Renal cortex interstitium (tissue), 11 donors: ENCODE measurements around the gene CXCL8. TPM values are rescaled to one million over a fixed set of nuclear protein-coding genes. Genes with fewer than 3 reads are reported as not detected.

Experiments
- DNase-seq, 11 donors: peaks; one replicate each; pipeline ENCODE4 v3.0.0-alpha.2; 2013; ENCODE audit warnings: low read depth in 9 of 11, low spot score in 4 of 11; ENCODE audit errors: extremely low read depth in 1 of 11
- polyA plus RNA-seq, 3 donors: library from polyadenylated mRNA; unstranded; fragments of 120-200 nt; gene quantifications; one replicate each; pipeline ENCODE4 v1.2.1, GENCODE V29; 2013; ENCODE audit not compliant: insufficient read length in 3 of 3

Gene CXCL8
- polyA plus RNA-seq, 3 donors, result 0.57 to 4.3 (median 1.4) TPM

GRCh38 chr4:73711989-73712388, 28.4 kb upstream of the CXCL8 start:
- no peak for DNase-seq

GRCh38 chr4:73713650-73714049, 26.7 kb upstream of the CXCL8 start:
- no peak for DNase-seq

DNA sequence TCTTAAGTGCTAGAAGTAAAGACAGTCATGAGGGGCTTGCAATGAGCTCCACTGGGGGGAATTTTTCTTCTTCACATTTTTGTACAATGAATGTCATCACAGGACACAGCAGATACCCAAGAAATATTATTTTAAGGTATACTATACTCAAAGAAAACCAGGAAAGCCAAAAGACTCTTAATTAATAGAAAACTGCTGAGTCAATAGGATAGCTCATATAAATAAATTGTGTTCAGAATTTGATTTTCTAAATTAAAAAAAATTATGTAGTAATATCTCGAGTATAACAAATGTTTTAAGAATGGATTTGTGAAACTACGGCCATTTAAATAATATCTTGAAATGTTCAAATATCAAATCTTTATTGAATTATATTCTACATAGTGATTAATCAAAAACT, 25.7 kb upstream of the CXCL8 start:
- DNase-seq, result no peak

GRCh38 chr4:73715659-73716058, 24.7 kb upstream of the CXCL8 start:
- DNase-seq, result no peak

- no peak for DNase-seq
These were observed 21.7 kb upstream of the CXCL8 start for GRCh38 chr4:73718375-73719373.

DNA sequence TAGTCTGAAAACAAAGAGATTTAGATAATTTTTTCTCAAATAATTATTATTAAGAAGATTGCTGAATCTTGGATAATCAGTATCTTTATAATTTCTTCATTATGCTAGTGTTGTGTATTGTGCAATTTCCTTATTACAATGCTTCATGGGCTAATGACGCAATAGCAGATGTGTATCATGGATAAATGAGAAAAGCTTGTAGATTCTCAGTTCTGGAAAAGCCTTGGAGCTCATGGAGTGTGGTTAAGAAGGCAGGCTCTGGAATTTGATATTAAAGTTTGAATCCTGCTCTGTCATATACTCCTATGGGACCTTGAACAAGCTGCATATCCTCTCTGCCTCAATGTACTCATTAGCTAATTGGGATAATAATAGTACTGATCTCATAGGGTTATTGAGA, 18.9 kb upstream of the CXCL8 start:
- no peak for DNase-seq

- DNase-seq, result no peak
These were observed 18.5 kb upstream of the CXCL8 start for GRCh38 chr4:73721909-73722308.

DNA sequence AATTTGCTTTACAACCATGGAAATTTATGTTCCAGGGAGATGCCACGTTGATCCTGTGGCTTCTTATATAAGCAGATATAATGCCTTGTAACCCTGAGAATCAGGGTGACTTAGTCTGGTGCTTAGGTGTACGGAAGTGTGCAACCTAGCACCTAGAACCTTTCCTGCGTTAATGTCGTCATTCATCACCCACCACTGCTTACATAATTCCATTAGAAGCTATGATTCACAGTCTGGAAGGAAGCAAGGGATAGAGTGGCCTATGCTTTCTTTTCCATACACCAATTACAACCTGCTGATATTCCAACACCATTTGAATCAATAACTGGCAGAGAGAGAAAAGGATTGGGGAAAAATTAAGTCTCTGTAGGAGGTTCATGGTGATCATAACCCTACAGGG, 17.3 kb upstream of the CXCL8 start:
- DNase-seq, result no peak

DNA sequence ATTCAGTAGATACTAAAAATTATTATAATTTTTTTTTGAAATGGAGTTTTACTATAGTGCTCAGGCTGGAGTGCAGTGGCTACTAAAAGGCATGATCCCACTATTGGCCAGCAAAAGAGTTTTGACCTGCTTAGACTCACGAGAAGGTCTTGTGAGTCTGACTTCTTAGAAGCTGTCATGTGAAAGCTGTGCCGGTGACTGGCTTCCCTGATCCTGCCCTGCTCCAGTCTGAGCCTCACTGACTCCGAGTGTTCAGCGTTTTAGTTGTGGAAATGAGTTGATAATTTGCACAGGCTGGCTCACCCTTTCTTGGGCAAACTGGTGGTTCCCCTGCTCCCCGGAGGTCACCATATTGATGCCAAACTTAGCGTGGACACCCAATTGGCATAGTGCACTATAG, 16.4 kb upstream of the CXCL8 start:
- no peak for DNase-seq

DNA sequence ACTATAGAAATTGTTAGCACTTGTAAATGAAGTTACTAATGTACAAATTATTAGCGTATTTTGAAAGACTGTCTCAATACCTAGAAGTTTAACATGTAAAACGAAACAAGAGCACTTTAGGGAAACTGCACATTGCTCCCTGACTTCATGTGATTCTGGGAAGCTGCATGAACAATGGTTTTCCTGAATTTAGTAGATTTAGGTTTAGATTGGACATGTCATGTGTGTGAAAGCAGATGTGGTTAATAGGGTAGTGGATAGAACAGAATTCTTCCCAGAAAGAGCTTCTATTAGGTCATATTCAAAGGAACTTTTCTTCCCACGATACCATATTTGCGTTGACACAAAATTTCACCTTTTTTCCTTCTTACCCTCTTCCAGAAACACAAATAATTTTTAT, 14.9 kb upstream of the CXCL8 start:
- no peak for DNase-seq

GRCh38 chr4:73725985-73726384, 14.4 kb upstream of the CXCL8 start:
- DNase-seq, result no peak

DNA sequence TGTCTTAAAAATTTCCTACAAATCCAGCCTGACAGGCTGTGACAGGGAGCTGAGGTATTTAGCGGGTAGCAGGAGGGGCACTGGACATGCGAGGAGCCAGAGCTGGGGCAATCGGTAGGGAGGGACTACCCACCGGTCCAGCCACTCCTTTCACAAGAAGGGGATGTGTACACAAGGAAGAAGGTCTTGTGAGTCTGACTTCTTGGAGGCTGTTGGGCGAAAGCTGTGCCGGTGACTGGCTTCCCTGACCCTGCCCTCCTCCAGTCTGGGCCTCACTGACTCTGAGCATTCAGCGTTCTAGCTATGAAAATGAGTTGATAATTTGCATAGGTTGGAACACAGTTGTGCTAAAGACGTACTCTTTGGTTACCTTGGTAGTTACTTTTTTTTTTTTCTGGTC, 12.7 kb upstream of the CXCL8 start:
- DNase-seq, result no peak

DNA sequence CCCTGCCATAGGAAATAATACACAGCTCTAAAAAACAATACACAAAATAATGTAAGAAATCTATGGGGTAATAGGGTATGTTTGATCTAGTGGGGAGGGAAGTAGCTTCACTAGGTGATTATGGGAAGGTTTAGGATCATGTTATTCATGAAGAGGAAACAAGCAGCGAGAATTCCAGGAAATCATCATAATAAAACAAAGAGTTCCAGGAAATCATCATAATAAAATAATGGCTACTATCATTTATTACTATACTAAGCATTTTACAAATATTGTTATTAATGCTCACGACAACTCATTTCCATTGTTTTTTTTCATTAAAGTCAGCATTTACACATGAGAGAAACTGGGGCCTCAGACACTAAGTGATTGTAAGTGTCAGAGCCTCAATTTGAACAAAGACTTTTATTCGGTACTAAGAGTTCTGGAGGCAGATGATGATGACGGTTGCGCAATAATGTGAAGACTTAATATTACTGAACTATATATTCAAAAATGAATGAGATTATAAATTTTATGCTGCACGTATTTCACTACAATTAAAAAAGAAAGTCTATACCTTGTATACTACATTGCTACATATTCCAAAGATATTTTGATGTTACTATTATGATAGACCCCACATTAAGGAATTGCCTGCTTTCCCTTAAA, 12.2 kb upstream of the CXCL8 start:
- no peak for DNase-seq

- DNase-seq, result peak in 10 of 11 donors; percentile 5 to 53 (median 32)
These were observed 10.7 kb upstream of the CXCL8 start for GRCh38 chr4:73729534-73730165.

GRCh38 chr4:73730292-73730691, 10.1 kb upstream of the CXCL8 start:
- DNase-seq, result no peak

- no peak for DNase-seq
These were observed 9.5 kb upstream of the CXCL8 start for GRCh38 chr4:73730867-73731266.

GRCh38 chr4:73731968-73732610, 8.3 kb upstream of the CXCL8 start:
- DNase-seq, result no peak

GRCh38 chr4:73732759-73733431, 7.5 kb upstream of the CXCL8 start:
- no peak for DNase-seq

DNA sequence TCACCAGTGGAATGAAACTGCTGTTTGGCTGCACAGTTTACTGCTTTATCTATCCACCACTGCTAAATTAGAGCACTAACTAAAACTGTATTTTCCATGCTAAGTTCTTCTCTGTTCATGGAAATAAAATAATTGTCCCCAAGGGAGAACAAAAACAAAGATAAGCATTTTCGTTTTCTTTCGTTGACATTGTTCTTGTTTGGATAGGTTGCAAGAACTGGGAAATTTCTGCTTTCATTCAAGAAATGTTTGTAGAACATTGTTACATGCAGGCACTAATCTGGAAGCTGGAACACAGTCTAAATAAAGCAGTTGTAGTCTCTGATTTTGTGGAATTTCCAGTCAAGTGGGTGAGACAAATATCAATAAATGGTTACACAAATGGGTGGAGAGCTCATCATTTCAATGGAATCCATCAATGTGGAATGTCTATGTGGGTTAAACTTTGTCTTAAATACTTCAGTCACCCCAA, 5.8 kb upstream of the CXCL8 start:
- DNase-seq, result no peak
